Measurements from ENCODE around the gene SPATA31C2.

The SPATA31C2 gene

DNA sequence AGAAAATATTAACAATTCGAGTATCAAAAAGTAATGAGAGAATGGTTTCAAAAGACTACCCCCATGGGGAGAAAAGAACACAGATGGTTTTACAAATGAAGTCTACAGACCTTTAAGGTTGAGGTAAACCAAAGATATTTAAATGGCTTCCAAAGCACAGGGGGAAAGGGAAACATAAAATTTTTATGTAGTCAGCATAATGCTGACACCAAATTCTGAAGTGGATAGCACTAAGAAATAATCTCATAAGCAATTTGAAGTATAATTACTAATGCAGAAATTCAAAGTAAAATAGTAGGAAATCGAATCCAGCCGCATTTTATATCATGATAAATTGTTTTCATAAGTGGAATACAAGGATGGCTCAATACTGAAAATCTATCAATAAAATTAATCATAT, 30.3 kb upstream of the SPATA31C2 start:
- no peaks in the 10 kb centered on the region for H3K27me3 ChIP-seq (ENCODE audit: control insufficient read depth, low read length)
- no peak overlapping the region for H3K4me2 ChIP-seq (ENCODE audit: low read length)
- TF ChIP-seq, protein P1, sequence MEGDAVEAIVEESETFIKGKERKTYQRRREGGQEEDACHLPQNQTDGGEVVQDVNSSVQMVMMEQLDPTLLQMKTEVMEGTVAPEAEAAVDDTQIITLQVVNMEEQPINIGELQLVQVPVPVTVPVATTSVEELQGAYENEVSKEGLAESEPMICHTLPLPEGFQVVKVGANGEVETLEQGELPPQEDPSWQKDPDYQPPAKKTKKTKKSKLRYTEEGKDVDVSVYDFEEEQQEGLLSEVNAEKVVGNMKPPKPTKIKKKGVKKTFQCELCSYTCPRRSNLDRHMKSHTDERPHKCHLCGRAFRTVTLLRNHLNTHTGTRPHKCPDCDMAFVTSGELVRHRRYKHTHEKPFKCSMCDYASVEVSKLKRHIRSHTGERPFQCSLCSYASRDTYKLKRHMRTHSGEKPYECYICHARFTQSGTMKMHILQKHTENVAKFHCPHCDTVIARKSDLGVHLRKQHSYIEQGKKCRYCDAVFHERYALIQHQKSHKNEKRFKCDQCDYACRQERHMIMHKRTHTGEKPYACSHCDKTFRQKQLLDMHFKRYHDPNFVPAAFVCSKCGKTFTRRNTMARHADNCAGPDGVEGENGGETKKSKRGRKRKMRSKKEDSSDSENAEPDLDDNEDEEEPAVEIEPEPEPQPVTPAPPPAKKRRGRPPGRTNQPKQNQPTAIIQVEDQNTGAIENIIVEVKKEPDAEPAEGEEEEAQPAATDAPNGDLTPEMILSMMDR (IDR thresholded peaks at IDR 0.05; ENCODE audit: low read depth, low read length, poor library complexity, severe bottlenecking), result no peak
- TF ChIP-seq EZH2phosphoT487 (IDR thresholded peaks at IDR 0.05; ENCODE audit: borderline replicate concordance, low read length), result no peak
- H3K27ac ChIP-seq (ENCODE audit: low read depth, low read length), result no peak overlapping the region
- no peaks in the 10 kb centered on the region for H3K9me3 ChIP-seq (ENCODE audit: control insufficient read depth, insufficient read depth, low read length)
- no peaks in the 10 kb centered on the region for H3K9me2 ChIP-seq (replicated peaks; ENCODE audit: control insufficient read depth, low read length)
- no peaks in the 10 kb centered on the region for H3K4me1 ChIP-seq (ENCODE audit: control insufficient read depth, low read length)
- H4K20me1 ChIP-seq (ENCODE audit: control insufficient read depth, insufficient read depth, low read depth, low read length), result no peaks in the 10 kb centered on the region
- H3F3A ChIP-seq (ENCODE audit: control insufficient read depth, insufficient read depth), result no peaks in the 10 kb centered on the region
- no peaks in the 10 kb centered on the region for H3K36me3 ChIP-seq (ENCODE audit: control insufficient read depth, low read length)
- no peak overlapping the region for H3K4me3 ChIP-seq (ENCODE audit: low read length)
- no peaks in the 10 kb centered on the region for H3K79me2 ChIP-seq (ENCODE audit: control insufficient read depth, low read length)

DNA sequence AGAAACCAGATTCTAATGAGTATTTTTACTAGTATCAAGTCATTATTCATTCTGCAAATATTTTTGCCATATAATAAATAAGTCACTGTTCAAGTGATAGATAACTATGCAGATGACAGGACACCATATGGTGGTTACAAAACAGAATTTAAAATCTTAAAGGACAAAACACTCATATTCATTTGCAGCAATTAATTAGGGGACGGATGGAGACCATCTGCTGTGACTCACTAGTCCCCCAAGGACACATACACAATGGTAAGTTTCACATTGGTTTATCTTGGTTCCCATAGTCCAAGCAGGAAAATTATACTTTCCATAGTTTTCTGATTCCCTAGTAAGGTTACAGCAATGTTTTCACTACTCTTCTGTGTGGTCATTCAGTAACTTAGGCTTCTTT, 28.4 kb upstream of the SPATA31C2 start:
- Histone ChIP-seq H3K4me1 (ENCODE audit: control insufficient read depth, low read length) (no peaks in the 10 kb centered on the region), H3K4me2 (ENCODE audit: low read length) (no peak overlapping the region), H3K9me2 (replicated peaks; ENCODE audit: control insufficient read depth, low read length) (no peaks in the 10 kb centered on the region), H3K9me3 (ENCODE audit: control insufficient read depth, insufficient read depth, low read length) (no peaks in the 10 kb centered on the region), H3K27me3 (ENCODE audit: control insufficient read depth, low read length) (no peaks in the 10 kb centered on the region), H3F3A (ENCODE audit: control insufficient read depth, insufficient read depth) (no peaks in the 10 kb centered on the region), H3K4me3 (ENCODE audit: low read length) (no peak overlapping the region), H3K79me2 (ENCODE audit: control insufficient read depth, low read length) (no peaks in the 10 kb centered on the region), H3K36me3 (ENCODE audit: control insufficient read depth, low read length) (no peaks in the 10 kb centered on the region), H4K20me1 (ENCODE audit: control insufficient read depth, insufficient read depth, low read depth, low read length) (no peaks in the 10 kb centered on the region), H3K27ac (ENCODE audit: low read depth, low read length) (no peak overlapping the region)
- no peak for TF ChIP-seq EZH2phosphoT487 (IDR thresholded peaks at IDR 0.05; ENCODE audit: borderline replicate concordance, low read length)
- TF ChIP-seq, protein P1 (IDR thresholded peaks at IDR 0.05; ENCODE audit: low read depth, low read length, poor library complexity, severe bottlenecking), result no peak

DNA sequence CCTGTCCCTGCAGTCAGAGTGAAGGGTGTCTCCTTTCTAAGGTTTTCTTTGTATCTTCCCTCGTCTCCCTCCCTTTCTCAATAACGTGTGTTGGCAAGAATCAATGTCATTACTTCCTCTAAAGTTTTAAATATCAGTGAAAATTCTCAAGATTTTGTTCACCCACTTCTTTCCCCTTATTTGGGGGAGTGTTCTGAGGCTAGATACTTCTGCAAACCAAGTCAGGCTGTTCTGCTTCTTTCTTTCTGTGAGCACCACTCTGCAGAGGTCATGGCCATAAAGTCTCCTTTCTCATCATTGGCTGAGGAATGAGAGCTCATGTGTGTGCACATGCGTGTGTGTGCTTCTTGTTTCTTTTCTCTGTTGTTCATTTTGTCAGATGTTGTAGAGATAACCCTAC, 26.6 kb upstream of the SPATA31C2 start:
- no peak overlapping the region for H3K4me2 ChIP-seq (ENCODE audit: low read length)
- no peaks in the 10 kb centered on the region for H4K20me1 ChIP-seq (ENCODE audit: control insufficient read depth, insufficient read depth, low read depth, low read length)
- H3K36me3 ChIP-seq (ENCODE audit: control insufficient read depth, low read length), result no peaks in the 10 kb centered on the region
- H3K4me1 ChIP-seq (ENCODE audit: control insufficient read depth, low read length), result no peaks in the 10 kb centered on the region
- no peaks in the 10 kb centered on the region for H3F3A ChIP-seq (ENCODE audit: control insufficient read depth, insufficient read depth)
- no peaks in the 10 kb centered on the region for H3K27me3 ChIP-seq (ENCODE audit: control insufficient read depth, low read length)
- H3K79me2 ChIP-seq (ENCODE audit: control insufficient read depth, low read length), result no peaks in the 10 kb centered on the region
- no peak for TF ChIP-seq EZH2phosphoT487 (IDR thresholded peaks at IDR 0.05; ENCODE audit: borderline replicate concordance, low read length)
- TF ChIP-seq, protein P1 (IDR thresholded peaks at IDR 0.05; ENCODE audit: low read depth, low read length, poor library complexity, severe bottlenecking), result no peak
- H3K27ac ChIP-seq (ENCODE audit: low read depth, low read length), result no peak overlapping the region
- no peak overlapping the region for H3K4me3 ChIP-seq (ENCODE audit: low read length)
- H3K9me2 ChIP-seq (replicated peaks; ENCODE audit: control insufficient read depth, low read length), result no peaks in the 10 kb centered on the region
- no peaks in the 10 kb centered on the region for H3K9me3 ChIP-seq (ENCODE audit: control insufficient read depth, insufficient read depth, low read length)

DNA sequence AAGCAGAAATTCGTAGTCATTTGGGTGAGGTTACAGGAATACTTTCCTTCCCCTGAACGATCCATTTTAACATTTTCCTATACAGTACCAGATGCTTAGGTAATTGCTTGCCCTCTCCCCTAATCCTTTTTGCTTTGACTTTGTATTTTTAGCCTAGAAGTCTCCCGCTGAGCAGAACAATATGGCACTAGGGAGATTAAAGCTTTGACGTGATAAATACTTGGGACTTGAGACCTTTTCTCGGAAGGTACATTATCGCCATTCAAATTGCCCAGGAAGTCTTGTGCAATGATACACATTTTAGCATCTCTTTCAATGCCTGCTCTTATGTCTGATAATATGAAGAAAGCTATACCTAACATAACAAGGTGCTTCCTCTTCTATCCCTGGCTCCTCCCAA, 22.9 kb upstream of the SPATA31C2 start:
- Histone ChIP-seq H3K4me1 (ENCODE audit: control insufficient read depth, low read length) (no peaks in the 10 kb centered on the region), H3K4me2 (ENCODE audit: low read length) (no peak overlapping the region), H4K20me1 (ENCODE audit: control insufficient read depth, insufficient read depth, low read depth, low read length) (no peaks in the 10 kb centered on the region), H3K9me2 (replicated peaks; ENCODE audit: control insufficient read depth, low read length) (no peaks in the 10 kb centered on the region), H3K27ac (ENCODE audit: low read depth, low read length) (no peak overlapping the region), H3K4me3 (ENCODE audit: low read length) (no peak overlapping the region), H3K9me3 (ENCODE audit: control insufficient read depth, insufficient read depth, low read length) (no peaks in the 10 kb centered on the region), H3K27me3 (ENCODE audit: control insufficient read depth, low read length) (no peaks in the 10 kb centered on the region), H3K79me2 (ENCODE audit: control insufficient read depth, low read length) (no peaks in the 10 kb centered on the region), H3F3A (ENCODE audit: control insufficient read depth, insufficient read depth) (no peaks in the 10 kb centered on the region), H3K36me3 (ENCODE audit: control insufficient read depth, low read length) (no peaks in the 10 kb centered on the region)
- no peak for TF ChIP-seq EZH2phosphoT487 (IDR thresholded peaks at IDR 0.05; ENCODE audit: borderline replicate concordance, low read length)
- TF ChIP-seq, protein P1 (IDR thresholded peaks at IDR 0.05; ENCODE audit: low read depth, low read length, poor library complexity, severe bottlenecking), result no peak
